Omental fat pad (tissue), 4 donors: ENCODE measurements around the gene IFNA4. TPM values are rescaled to one million over a fixed set of nuclear protein-coding genes. Genes with fewer than 3 reads are reported as not detected.
"Not testable (repeated sequence)": the region's sequence is repeated elsewhere in the genome, so short reads cannot be mapped to it uniquely, and the experiment has no call there.

ENCODE experiments used
- ATAC-seq: fragments of 150-250 bp; one replicate; pipeline ENCODE4 v1.9.1; 2016; ENCODE audit warnings: mild to moderate bottlenecking, moderate library complexity; ENCODE audit not compliant: low FRiP score
- DNase-seq: peaks from one replicate; pipeline ENCODE4 v3.0.0-alpha.2; 2019; ENCODE audit warnings: low spot score
- total RNA-seq, 4 donors: library from RNA; depleted of rRNA; stranded (reverse); fragments of >200 nt; gene quantifications; one replicate each; pipeline ENCODE4 v1.1.0, GENCODE V29; 2016
- TF ChIP-seq, protein P1 (sequence below), 3 donors: fragments of 450-650 bp; IDR thresholded peaks; one replicate each; pipeline ENCODE4 v1.5.1; 2016 to 2017; ENCODE audit warnings: antibody characterized with exemption in 3 of 3, mild to moderate bottlenecking in 3 of 3, moderate library complexity in 2 of 3

Gene IFNA4
- total RNA-seq, 4 donors from 2014 or later: not detected

DNA sequence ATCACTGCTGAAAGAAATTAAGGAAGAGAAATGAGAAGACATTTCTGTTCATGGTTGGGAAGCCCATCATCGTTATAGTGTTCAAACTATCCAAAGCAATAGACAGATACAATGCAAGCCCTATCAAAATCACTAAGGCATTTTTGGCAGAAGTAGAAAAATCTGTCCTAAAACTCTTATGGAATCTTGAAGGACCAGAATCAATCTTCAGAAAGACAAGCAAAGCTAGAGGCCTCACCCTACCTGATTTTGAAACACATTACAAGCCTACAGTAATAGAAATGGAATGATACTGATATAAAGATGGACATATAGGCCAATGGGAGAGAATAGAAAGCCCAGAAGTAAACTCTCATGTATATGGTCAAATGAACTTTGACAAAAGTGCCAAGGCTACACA, 16.0 kb downstream of the IFNA4 start:
- no peak for DNase-seq
- TF ChIP-seq, protein P1, sequence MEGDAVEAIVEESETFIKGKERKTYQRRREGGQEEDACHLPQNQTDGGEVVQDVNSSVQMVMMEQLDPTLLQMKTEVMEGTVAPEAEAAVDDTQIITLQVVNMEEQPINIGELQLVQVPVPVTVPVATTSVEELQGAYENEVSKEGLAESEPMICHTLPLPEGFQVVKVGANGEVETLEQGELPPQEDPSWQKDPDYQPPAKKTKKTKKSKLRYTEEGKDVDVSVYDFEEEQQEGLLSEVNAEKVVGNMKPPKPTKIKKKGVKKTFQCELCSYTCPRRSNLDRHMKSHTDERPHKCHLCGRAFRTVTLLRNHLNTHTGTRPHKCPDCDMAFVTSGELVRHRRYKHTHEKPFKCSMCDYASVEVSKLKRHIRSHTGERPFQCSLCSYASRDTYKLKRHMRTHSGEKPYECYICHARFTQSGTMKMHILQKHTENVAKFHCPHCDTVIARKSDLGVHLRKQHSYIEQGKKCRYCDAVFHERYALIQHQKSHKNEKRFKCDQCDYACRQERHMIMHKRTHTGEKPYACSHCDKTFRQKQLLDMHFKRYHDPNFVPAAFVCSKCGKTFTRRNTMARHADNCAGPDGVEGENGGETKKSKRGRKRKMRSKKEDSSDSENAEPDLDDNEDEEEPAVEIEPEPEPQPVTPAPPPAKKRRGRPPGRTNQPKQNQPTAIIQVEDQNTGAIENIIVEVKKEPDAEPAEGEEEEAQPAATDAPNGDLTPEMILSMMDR (IDR thresholded peaks at IDR 0.05): no peak
- no peak for ATAC-seq

DNA sequence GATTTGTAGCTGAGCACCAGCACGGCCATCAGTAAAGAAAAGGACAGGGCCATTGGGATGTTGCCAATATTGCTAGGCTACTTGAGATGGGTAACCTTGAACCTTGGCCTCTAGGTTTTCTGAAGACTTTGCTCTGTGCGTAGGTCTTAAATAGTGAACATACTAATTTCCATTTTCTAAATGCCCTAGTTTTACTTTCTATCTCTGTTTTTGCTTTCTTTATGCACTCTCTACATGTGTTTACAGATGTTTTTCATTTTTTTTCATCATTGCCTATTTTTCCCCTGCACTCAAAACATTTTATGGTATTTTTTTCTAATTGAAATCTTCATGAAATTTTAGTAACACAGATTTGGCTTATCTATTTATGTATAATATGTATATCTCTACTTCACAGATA, 20.8 kb downstream of the IFNA4 start, which contains the start of gene IFNA21:
IFNA21 (minus strand) TSS at position 101 of the 400 bp plus-strand sequence; CDS start at position 53, 48 bp downstream.
- not testable (repeated sequence) for ATAC-seq, DNase-seq

GRCh38 chr9:21165516-21165915, 21.9 kb downstream of the IFNA4 start:
- TF ChIP-seq, protein P1 (IDR thresholded peaks at IDR 0.05): no peak
- ATAC-seq (no peak), DNase-seq (no peak)

GRCh38 chr9:21160178-21160577, 27.2 kb downstream of the IFNA4 start:
- ATAC-seq: no peak
- DNase-seq: no peak
- TF ChIP-seq, protein P1 (IDR thresholded peaks at IDR 0.05): no peak

- no peak for DNase-seq
- no peak for ATAC-seq
Measured at GRCh38 chr9:21155501-21155900, 31.9 kb downstream of the IFNA4 start.

DNA sequence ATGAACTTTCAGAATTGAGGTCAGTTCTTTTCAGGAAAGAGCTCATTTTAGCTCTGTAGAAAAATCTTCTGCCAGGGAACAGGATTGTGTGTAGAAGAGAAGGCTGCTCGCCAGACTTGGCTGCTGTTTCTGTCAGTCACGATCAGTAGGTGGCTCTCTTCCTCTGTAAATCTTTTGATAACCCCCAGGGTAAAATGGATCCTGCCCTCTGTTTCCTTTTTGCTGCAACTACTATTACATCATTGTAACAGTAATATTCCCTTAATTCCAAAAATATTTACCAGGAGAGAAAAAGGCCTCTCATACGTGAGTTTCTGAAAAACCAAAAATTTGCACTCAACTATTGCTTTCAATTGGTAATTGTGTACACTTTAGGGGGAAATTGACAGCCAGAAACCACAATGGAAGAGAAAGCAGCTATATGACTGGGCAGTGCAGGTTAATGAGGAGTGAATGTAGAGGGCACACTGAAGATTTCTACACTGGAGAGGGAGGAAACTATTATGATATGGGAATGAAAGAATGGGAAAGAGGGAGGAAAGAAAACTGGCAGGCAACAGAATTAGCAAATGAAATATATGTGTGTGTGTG, 33.3 kb downstream of the IFNA4 start:
- DNase-seq: no peak
- TF ChIP-seq, protein P1 (IDR thresholded peaks at IDR 0.05): no peak
- ATAC-seq: no peak

More at GRCh38 chr9:21155501-21155900, 31.9 kb downstream of the IFNA4 start:
- TF ChIP-seq, protein P1 (IDR thresholded peaks at IDR 0.05): no peak

DNA sequence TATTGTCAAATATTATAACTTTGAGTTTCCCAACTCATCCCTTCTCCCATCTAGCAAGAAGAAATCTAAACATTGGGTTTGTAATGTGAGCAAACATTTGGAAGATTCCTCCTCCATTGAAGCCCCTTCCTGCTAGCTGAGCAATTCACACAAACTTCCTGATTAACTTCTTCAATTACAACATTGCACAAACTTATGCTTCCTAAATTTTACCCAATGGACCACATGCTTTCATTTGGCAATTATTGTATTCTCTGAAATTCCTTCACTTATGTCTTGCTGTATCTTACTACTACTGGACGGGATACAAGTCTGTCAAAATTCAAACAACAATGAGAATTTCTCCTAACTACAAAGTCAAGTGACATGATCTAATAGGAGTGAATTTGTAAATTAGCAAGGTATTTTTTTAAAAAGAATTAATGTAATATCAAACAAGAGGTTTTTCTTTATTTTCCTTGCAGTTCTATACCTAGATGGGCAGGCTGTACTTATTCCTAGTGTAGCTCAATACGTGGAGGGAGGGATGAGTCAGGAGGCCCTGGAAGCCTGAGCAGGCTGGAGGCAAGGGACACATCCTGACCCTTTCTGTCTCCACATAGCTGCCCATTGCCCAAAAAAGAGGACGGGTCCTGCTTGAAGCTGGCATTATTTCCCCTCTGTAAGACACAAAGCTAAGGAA, 33.9 kb downstream of the IFNA4 start:
- ATAC-seq: no peak
- TF ChIP-seq, protein P1 (IDR thresholded peaks at IDR 0.05): no peak
- DNase-seq: no peak
